GM12878 (cell line): ENCODE results near the gene LRRFIP2. TPM values are rescaled to one million over a fixed set of nuclear protein-coding genes. Genes with fewer than 3 reads are reported as not detected.

Source experiments
- ATAC-seq: fragments of 200-7000 bp; cut with Tn5 transposase; 3 replicates; pipeline ENCODE4 v1.9.1; 2020; ENCODE audit warnings: mild to moderate bottlenecking, moderate library complexity
- BruUV-seq: library from RNA; stranded (reverse); fragments of 400-500 nt; replicated peaks from 2 replicates; lab custom pipeline; 2021; lab: Mats Ljungman, UMichigan
- CTCF ChIA-PET: fragments of 300-600 bp; sonication (Branson Sonifier 250); formaldehyde crosslinking; extraction: SDS; loops from one replicate; lab custom pipeline; 2021; ENCODE audit warnings: inconsistent platforms; lab: Yijun Ruan, JAX
- POLR2A ChIA-PET: fragments of 350-600 bp; formaldehyde crosslinking; extraction: SDS; loops from one replicate; lab custom pipeline; 2021; ENCODE audit warnings: inconsistent platforms; lab: Charles Lee
- RAD21 ChIA-PET: fragments of 300-600 bp; sonication (Branson Sonifier 250); formaldehyde crosslinking; loops from one replicate; lab custom pipeline; 2023; ENCODE audit warnings: antibody characterized with exemption; ENCODE audit not compliant: unreplicated experiment; lab: Charles Lee
- SMC1A ChIA-PET: fragments of 300-600 bp; sonication (Branson Sonifier 250); formaldehyde crosslinking; loops from one replicate; lab custom pipeline; 2023; ENCODE audit not compliant: unreplicated experiment, uncharacterized antibody; lab: Charles Lee
- DNase-seq: peaks from one replicate; pipeline ENCODE4 v3.0.0-alpha.2; 2011; ENCODE audit warnings: low read depth, low spot score
- FAIRE-seq: peaks from 3 replicates; lab custom pipeline; 2011; peaks lifted over from hg19 to GRCh38; lab: Jason Lieb, UNC
- H2AFZ ChIP-seq: 2 replicates; pipeline ENCODE4 v1.6.0; 2011; ENCODE audit warnings: low read depth, low read length, control low read depth; ENCODE audit not compliant: control insufficient read depth
- H3K27ac ChIP-seq: 2 replicates; pipeline ENCODE4 v1.5.1; 2011; ENCODE audit warnings: control low read depth; ENCODE audit not compliant: control insufficient read depth, insufficient read depth
- H3K27me3 ChIP-seq, 2 experiments: replicated peaks in 1 of 2; 2 replicates each; pipeline versions ENCODE4 v1.6.0 to v1.6.1; 2011; ENCODE audit warnings: low read length in 1 of 2; ENCODE audit not compliant: control insufficient read depth in 2 of 2, insufficient read depth in 2 of 2
- H3K36me3 ChIP-seq, 2 experiments: 2 replicates each; pipeline ENCODE4 v1.5.1; 2011; ENCODE audit warnings: low read length in 1 of 2; ENCODE audit not compliant: control insufficient read depth in 2 of 2, insufficient read depth in 2 of 2
- H3K4me1 ChIP-seq: 2 replicates; pipeline ENCODE4 v1.6.1; 2011; ENCODE audit warnings: mild to moderate bottlenecking, low read length, moderate library complexity, mixed read lengths; ENCODE audit not compliant: control insufficient read depth, insufficient read depth
- H3K4me2 ChIP-seq: 2 replicates; pipeline ENCODE4 v1.6.0; 2011; ENCODE audit warnings: control low read depth; ENCODE audit not compliant: control insufficient read depth, insufficient read depth
- H3K4me3 ChIP-seq: fragments of 200-600 bp; sonication (generic); 2 replicates; pipeline ENCODE4 v1.5.1; 2016
- H3K79me2 ChIP-seq: 2 replicates; pipeline ENCODE4 v1.6.0; 2011; ENCODE audit warnings: low read length; ENCODE audit not compliant: control insufficient read depth, insufficient read depth
- H3K9ac ChIP-seq: 2 replicates; pipeline ENCODE4 v1.8.0; 2011; ENCODE audit warnings: low read length, control low read depth, mixed read lengths; ENCODE audit not compliant: control insufficient read depth, insufficient read depth
- H3K9me3 ChIP-seq: replicated peaks from 3 replicates; pipeline ENCODE4 v1.5.1; 2011; ENCODE audit warnings: mild to moderate bottlenecking, low read length; ENCODE audit not compliant: control insufficient read depth, insufficient read depth
- H4K20me1 ChIP-seq: 2 replicates; pipeline ENCODE4 v1.6.0; 2011; ENCODE audit not compliant: control insufficient read depth, insufficient read depth
- ATF7 ChIP-seq: fragments of 450-650 bp; IDR thresholded peaks from 2 replicates; pipeline ENCODE4 v1.6.1; 2016; ENCODE audit warnings: low read depth, mild to moderate bottlenecking
- EGR1 ChIP-seq, 2 experiments: IDR thresholded peaks; 1 replicate in 1 of 2; 2 replicates in 1 of 2; pipeline ENCODE4 v1.6.1; 2011 to 2012; ENCODE audit warnings: low read depth in 2 of 2, low read length in 2 of 2, borderline replicate concordance in 1 of 2, mild to moderate bottlenecking in 1 of 2, moderate library complexity in 1 of 2
- KDM1A ChIP-seq: fragments of 200-600 bp; sonication (generic); IDR thresholded peaks from 2 replicates; pipeline ENCODE4 v1.6.1; 2016; ENCODE audit warnings: borderline replicate concordance
- MYB ChIP-seq: fragments of 150-350 bp; IDR thresholded peaks from 2 replicates; pipeline ENCODE4 v1.6.1; 2014; ENCODE audit warnings: mild to moderate bottlenecking, low read depth, low read length, borderline replicate concordance
- RUNX3 ChIP-seq: IDR thresholded peaks from 2 replicates; pipeline ENCODE4 v1.6.1; 2012; ENCODE audit warnings: low read length, inconsistent platforms
- SP1 ChIP-seq: IDR thresholded peaks from one replicate; pipeline ENCODE4 v1.6.1; 2011; ENCODE audit warnings: low read depth, low read length
- SPI1 ChIP-seq: IDR thresholded peaks from 2 replicates; pipeline ENCODE4 v1.6.1; 2011; ENCODE audit warnings: low read depth, mild to moderate bottlenecking, low read length, moderate library complexity, borderline replicate concordance; ENCODE audit not compliant: insufficient read depth
- TCF12 ChIP-seq: IDR thresholded peaks from 2 replicates; pipeline ENCODE4 v1.6.1; 2011; ENCODE audit warnings: low read depth, mild to moderate bottlenecking, low read length
- WGBS: methylation state at CpG from one replicate; pipeline ENCODE4 v1.1.6; 2016; ENCODE audit warnings: low lambda C conversion rate; ENCODE audit not compliant: insufficient replicate concordance, insufficient coverage; ENCODE audit errors: missing lambda C conversion rate; 5-methylcytosine and 5-hydroxymethylcytosine counted together
- in situ Hi-C: fragments of 300-500 bp; cut with MboI; formaldehyde crosslinking; loops from 9 replicates; pipeline ENCODE4 v1.14.3; 2018; ENCODE audit warnings: mixed read lengths
- intact Hi-C: fragments of 100-400 bp; cut with micrococcal nuclease; formaldehyde crosslinking; loops from one replicate; pipeline ENCODE4 v1.14.2; 2022; ENCODE audit not compliant: unreplicated experiment
- polyA plus RNA-seq, 11 experiments: library from polyadenylated mRNA; depleted of rRNA in 4 of 11; unstranded in 6 of 11; stranded (reverse) in 5 of 11; fragments of >200 nt; fragmentation: Nextera tagmentation in 4 of 11; fragmentation: Illumina TruSeq in 1 of 11; extraction: Ambion mirVana in 4 of 11; extraction: Trizol in 1 of 11; gene quantifications; 1 replicate in 1 of 11; 2 replicates in 10 of 11; pipeline versions ENCODE4 v1.2.1 to v1.2.3, GENCODE V29; 2011 to 2016; ENCODE audit warnings: inconsistent platforms in 2 of 11, missing spikeins in 2 of 11, low read depth in 1 of 11
- total RNA-seq, 4 experiments: library from RNA; depleted of rRNA in 3 of 4; stranded (reverse); fragments of >200 nt in 3 of 4; fragmentation: Illumina TruSeq in 1 of 4; extraction: Trizol in 1 of 4; gene quantifications; 2 replicates each; pipeline versions ENCODE4 v1.2.1 to v1.2.3, GENCODE V29; 2013 to 2021
- TF ChIP-seq, protein P1 (sequence below): IDR thresholded peaks from 2 replicates; pipeline ENCODE4 v1.6.1; 2011; ENCODE audit warnings: low read depth, low read length, improper control_type of control experiment, borderline replicate concordance
- TF ChIP-seq, protein P2 (sequence below): fragments of 450-650 bp; IDR thresholded peaks from 2 replicates; pipeline ENCODE4 v1.6.1; 2014; ENCODE audit warnings: mild to moderate bottlenecking

Gene LRRFIP2
- total and polyA plus RNA-seq, 10 of the 15 experiments (the other 5 are each of a cell fraction or from before 2014, with no cell fraction given), result 9.7 to 46.9 (median 38.1) TPM

DNA sequence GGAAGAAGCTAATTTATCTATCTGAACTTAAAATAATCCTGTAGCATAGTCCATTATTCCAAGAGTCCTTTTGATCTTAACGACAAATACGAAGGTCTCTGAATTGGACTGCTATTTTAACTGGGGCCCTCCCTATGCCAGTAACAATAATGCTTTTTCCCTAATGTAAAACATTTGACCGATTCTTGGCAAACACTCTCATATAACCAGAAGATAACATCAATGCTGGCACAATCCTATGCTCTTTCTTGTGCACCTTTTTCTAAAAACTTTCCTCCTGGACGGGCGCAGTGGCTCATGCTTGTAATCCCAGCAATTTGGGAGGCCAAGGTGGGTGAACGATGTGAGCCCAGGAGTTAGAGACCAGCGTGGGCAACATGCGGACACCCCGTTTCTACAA, 3.9 kb downstream of the LRRFIP2 start:
- no peaks in the 10 kb centered on the region for H4K20me1 ChIP-seq
- H3K36me3 ChIP-seq, result 0 out of 4 replicates have a peak, but pooled peaks cover 0 to 5% of the 10 kb centered on the region in 2 experiments
- BruUV-seq, result no TSS peak
- H3K4me3 ChIP-seq, result no peak overlapping the region
- H3K9ac ChIP-seq, result no peak overlapping the region
- DNase-seq (no peak), FAIRE-seq (no peak), ATAC-seq (no peak)
- 98% methylated on average over 9 of the region's 9 CpGs for WGBS
- H3K27ac ChIP-seq, result no peak overlapping the region
- H3K4me1 ChIP-seq, result no peaks in the 10 kb centered on the region
- no peaks in the 10 kb centered on the region for H3K27me3 ChIP-seq
- H3K79me2 ChIP-seq, result peaks cover 15% of the 10 kb centered on the region
- no peak for TF ChIP-seq ATF7
- TF ChIP-seq RUNX3, result no peak
- no peak for TF ChIP-seq SPI1
- TF ChIP-seq, protein P1, sequence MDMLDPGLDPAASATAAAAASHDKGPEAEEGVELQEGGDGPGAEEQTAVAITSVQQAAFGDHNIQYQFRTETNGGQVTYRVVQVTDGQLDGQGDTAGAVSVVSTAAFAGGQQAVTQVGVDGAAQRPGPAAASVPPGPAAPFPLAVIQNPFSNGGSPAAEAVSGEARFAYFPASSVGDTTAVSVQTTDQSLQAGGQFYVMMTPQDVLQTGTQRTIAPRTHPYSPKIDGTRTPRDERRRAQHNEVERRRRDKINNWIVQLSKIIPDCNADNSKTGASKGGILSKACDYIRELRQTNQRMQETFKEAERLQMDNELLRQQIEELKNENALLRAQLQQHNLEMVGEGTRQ, result no peak
- no peak for TF ChIP-seq KDM1A
- TF ChIP-seq, protein P2, sequence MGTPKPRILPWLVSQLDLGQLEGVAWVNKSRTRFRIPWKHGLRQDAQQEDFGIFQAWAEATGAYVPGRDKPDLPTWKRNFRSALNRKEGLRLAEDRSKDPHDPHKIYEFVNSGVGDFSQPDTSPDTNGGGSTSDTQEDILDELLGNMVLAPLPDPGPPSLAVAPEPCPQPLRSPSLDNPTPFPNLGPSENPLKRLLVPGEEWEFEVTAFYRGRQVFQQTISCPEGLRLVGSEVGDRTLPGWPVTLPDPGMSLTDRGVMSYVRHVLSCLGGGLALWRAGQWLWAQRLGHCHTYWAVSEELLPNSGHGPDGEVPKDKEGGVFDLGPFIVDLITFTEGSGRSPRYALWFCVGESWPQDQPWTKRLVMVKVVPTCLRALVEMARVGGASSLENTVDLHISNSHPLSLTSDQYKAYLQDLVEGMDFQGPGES, result no peak
- no peak for TF ChIP-seq MYB
- no peak for TF ChIP-seq SP1
- TF ChIP-seq EGR1 (IDR thresholded peaks at IDR 0.05; ENCODE audit: borderline replicate concordance in 1 of 2, low read depth in 2 of 2, low read length in 2 of 2), result no peak
- TF ChIP-seq TCF12, result no peak
- no peaks in the 10 kb centered on the region for H3K9me3 ChIP-seq
- ChIA-PET CTCF (no interaction called here), RAD21 (no interaction called here), POLR2A (no interaction called here), SMC1A (interaction anchor here (0.6 kb wide), 1 partner anchor 182 kb away, joined by 3 read pairs; no protein-coding TSS in a partner anchor)
- intact Hi-C loops, result no loop called here
- in situ Hi-C loops, result no loop called here
- H2AFZ ChIP-seq, result no peak overlapping the region
- no peak overlapping the region for H3K4me2 ChIP-seq
